Ovary (tissue), 9 donors: Measurements from ENCODE around the gene OR4D1. TPM values are rescaled to one million over a fixed set of nuclear protein-coding genes. Genes with fewer than 3 reads are reported as not detected.

ENCODE experiments used
- DNase-seq, 5 donors: peaks; one replicate each; pipeline ENCODE4 v3.0.0-alpha.2; 2019 to 2020
- H3K27ac ChIP-seq, 2 donors: fragments of 200-600 bp; one replicate each; pipeline versions ENCODE4 v1.5.1 to v1.8.0; 2019 to 2022
- H3K27me3 ChIP-seq: fragments of 200-600 bp; one replicate; pipeline ENCODE4 v1.8.0; 2022
- H3K36me3 ChIP-seq: fragments of 200-600 bp; sonication (generic); one replicate; pipeline ENCODE4 v1.5.1; 2019
- H3K4me1 ChIP-seq: one replicate; pipeline ENCODE4 v1.8.1; 2013; ENCODE audit warnings: mild to moderate bottlenecking, moderate library complexity; ENCODE audit not compliant: insufficient read depth
- H3K4me3 ChIP-seq: fragments of 200-600 bp; sonication (generic); one replicate; pipeline ENCODE4 v1.5.1; 2017
- H3K9me3 ChIP-seq, 2 donors: fragments of 200-600 bp in 1 of 2; sonication (generic) in 1 of 2; one replicate each; pipeline versions ENCODE4 v1.5.1 to v1.8.1; 2013 to 2019; ENCODE audit warnings: mild to moderate bottlenecking in 1 of 2, moderate library complexity in 1 of 2
- CTCF ChIP-seq, 3 donors: fragments of 450-650 bp in 2 of 3; fragments of 200-600 bp in 1 of 3; IDR thresholded peaks; one replicate each; pipeline versions ENCODE4 v1.5.1 to v1.8.0; 2016 to 2022; ENCODE audit warnings: antibody characterized with exemption in 3 of 3, mild to moderate bottlenecking in 1 of 3
- EP300 ChIP-seq: sonication (generic); formaldehyde crosslinking; IDR thresholded peaks from one replicate; pipeline ENCODE4 v1.6.1; 2017; ENCODE audit warnings: antibody characterized with exemption
- POLR2A ChIP-seq: fragments of 450-650 bp; IDR thresholded peaks from one replicate; pipeline ENCODE4 v1.6.1; 2017; ENCODE audit warnings: antibody characterized with exemption, mild to moderate bottlenecking, moderate library complexity
- WGBS, 3 donors: extraction: QIAGEN DNeasy Blood & Tissue Kit in 1 of 3; methylation state at CpG; one replicate each; pipeline versions ENCODE4 v1.1.5 to v1.1.7; 2013 to 2017; 5-methylcytosine and 5-hydroxymethylcytosine counted together
- intact Hi-C, 4 donors: fragments of 100-400 bp; cut with DNase I; formaldehyde crosslinking; loops; one replicate each; pipeline versions ENCODE4 v1.11.0 to v1.15.1; 2022 to 2023
- polyA plus RNA-seq, 2 donors: library from polyadenylated mRNA; stranded (reverse); fragments of 200-250 nt in 1 of 2; fragments of 350-450 nt in 1 of 2; fragmentation: Illumina TruSeq in 1 of 2; extraction: RNeasy Lipid Tissue Mini Kit (QIAGEN cat#74804) in 1 of 2; gene quantifications; one replicate each; pipeline ENCODE4 v1.2.3, GENCODE V29; 2013 to 2014
- total RNA-seq, 7 donors: library from RNA; depleted of rRNA in 2 of 7; stranded (reverse); fragments of >200 nt in 2 of 7; fragmentation: NEBNext Ultra II Directional in 3 of 7; extraction: Animal tissue kit (Norgen Biotek cat#: 25700) in 3 of 7; gene quantifications; one replicate each; pipeline versions ENCODE4 v1.1.0 to v1.2.4, GENCODE V29; 2016 to 2023
- donor health status: DM: no; HTN: no; CAD: no; lungs with moderate emphysema.
- donor health status: DM: no; HTN: no; CAD: no.
- donor health status: Bipolar disorder and iron deficiency.
- donor health status: DM: yes; HTN: yes; CAD: no.
- donor health status: DM: no; HTN: no; CAD: no.
- donor health status: DM: yes; HTN: yes; CAD: no.

OR4D1 gene
- total and polyA plus RNA-seq, 9 donors: 0.03 TPM; not detected in 8

GRCh38 chr17:58204796-58205195 lies 56.6 kb downstream of the OR4D1 start:
- whole genome bisulfite sequencing, 3 donors: 69 to 82% (median 78%) methylated on average over 5 of the region's 5 CpGs
- TF ChIP-seq POLR2A (no peak), EP300 (no peak), CTCF (IDR thresholded peaks at IDR 0.05) (no peak)
- H3K36me3 ChIP-seq: no peaks in the 10 kb centered on the region

GRCh38 chr17:58205936-58206335 lies 57.8 kb downstream of the OR4D1 start:
- H3K36me3 ChIP-seq: no peaks in the 10 kb centered on the region
- intact Hi-C loops: no loop called here

More at GRCh38 chr17:58204796-58205195, 56.6 kb downstream of the OR4D1 start:
- Histone ChIP-seq H3K4me3 (no peak overlapping the region), H3K27ac (no peak overlapping the region), H3K27me3 (no peaks in the 10 kb centered on the region), H3K4me1 (no peaks in the 10 kb centered on the region), H3K9me3 (no peaks in the 10 kb centered on the region)
- DNase-seq: no peak
- intact Hi-C loops: no loop called here

GRCh38 chr17:58207451-58207850 lies 59.3 kb downstream of the OR4D1 start:
- DNase-seq: no peak
- Histone ChIP-seq H3K9me3 (no peaks in the 10 kb centered on the region), H3K27me3 (no peaks in the 10 kb centered on the region), H3K4me3 (no peak overlapping the region), H3K36me3 (no peaks in the 10 kb centered on the region), H3K27ac (no peak overlapping the region), H3K4me1 (no peaks in the 10 kb centered on the region)
- intact Hi-C loops: no loop called here
- 69 to 76% (median 72%) methylated on average over 3 of the region's 3 CpGs for WGBS, 3 donors
- no peak for TF ChIP-seq CTCF (IDR thresholded peaks at IDR 0.05)
- TF ChIP-seq EP300: no peak
- TF ChIP-seq POLR2A: no peak

More at GRCh38 chr17:58205936-58206335, 57.8 kb downstream of the OR4D1 start:
- no peaks in the 10 kb centered on the region for H3K27me3 ChIP-seq
- no peak for DNase-seq
- TF ChIP-seq POLR2A: no peak
- no peak for TF ChIP-seq CTCF (IDR thresholded peaks at IDR 0.05)
- TF ChIP-seq EP300: no peak
- H3K9me3 ChIP-seq: no peaks in the 10 kb centered on the region
- H3K4me3 ChIP-seq: no peak overlapping the region
- 83 to 91% (median 85%) methylated on average over 11 of the region's 11 CpGs for WGBS, 3 donors
- H3K4me1 ChIP-seq: no peaks in the 10 kb centered on the region
- no peak overlapping the region for H3K27ac ChIP-seq

GRCh38 chr17:58208344-58208743 lies 60.2 kb downstream of the OR4D1 start:
- H3K9me3 ChIP-seq: no peaks in the 10 kb centered on the region
- H3K27ac ChIP-seq: no peak overlapping the region
- no peaks in the 10 kb centered on the region for H3K36me3 ChIP-seq
- DNase-seq: no peak
- TF ChIP-seq POLR2A (no peak), CTCF (IDR thresholded peaks at IDR 0.05) (no peak), EP300 (no peak)
- no peak overlapping the region for H3K4me3 ChIP-seq
- intact Hi-C loops: no loop called here
- H3K4me1 ChIP-seq: no peaks in the 10 kb centered on the region
- H3K27me3 ChIP-seq: no peaks in the 10 kb centered on the region
- 92 to 96% (median 94%) methylated on average over 5 of the region's 5 CpGs for WGBS, 3 donors

Other genes with a start within 250 kb of the OR4D1 start
- gene CUEDC1, start 193.0 kb upstream of the OR4D1 start, total RNA-seq: 10 to 100 TPM in 6 of 7 donors, 1 to 10 TPM in 1; 6.7 to 30.2 (median 22.9) TPM
- gene CUEDC1, start 193.0 kb upstream of the OR4D1 start, polyA plus RNA-seq: 10 to 100 TPM; 14.2 to 18.6 TPM
- 10 to 100 TPM; 58.6 to 83.5 (median 72.4) TPM for gene VEZF1, start 160.1 kb upstream of the OR4D1 start, total RNA-seq
- gene VEZF1, start 160.1 kb upstream of the OR4D1 start, polyA plus RNA-seq: 10 to 100 TPM; 31.6 to 70.2 TPM
- 100 to 1,000 TPM in 6 of 7 donors, 10 to 100 TPM in 1; 89.8 to 184 (median 159) TPM for gene SRSF1, start 141.1 kb upstream of the OR4D1 start, total RNA-seq
- 100 to 1,000 TPM in 1 of 2 donors, 10 to 100 TPM in 1; 77.8 to 157 TPM for gene SRSF1, start 141.1 kb upstream of the OR4D1 start, polyA plus RNA-seq
- gene DYNLL2, start 65.0 kb upstream of the OR4D1 start, total RNA-seq: 10 to 100 TPM; 11.0 to 42.5 (median 34.1) TPM
- 10 to 100 TPM; 18.4 to 51.1 TPM for gene DYNLL2, start 65.0 kb upstream of the OR4D1 start, polyA plus RNA-seq
- not detected for gene OR4D2, start 18.6 kb downstream of the OR4D1 start, total RNA-seq
- gene OR4D2, start 18.6 kb downstream of the OR4D1 start, polyA plus RNA-seq: not detected
- gene EPX, start 44.3 kb downstream of the OR4D1 start, total RNA-seq: not detected
- not detected for gene EPX, start 44.3 kb downstream of the OR4D1 start, polyA plus RNA-seq
- 10 to 100 TPM; 10.0 to 26.0 (median 19.9) TPM for gene MKS1, start 70.9 kb downstream of the OR4D1 start, total RNA-seq
- gene MKS1, start 70.9 kb downstream of the OR4D1 start, polyA plus RNA-seq: 10 to 100 TPM; 12.6 to 15.5 TPM
- gene LPO, start 90.2 kb downstream of the OR4D1 start, total RNA-seq: 1 to 10 TPM in 1 of 7 donors, under 1 TPM in 1, not detected in 5; 0.32 to 1.6 TPM
- gene LPO, start 90.2 kb downstream of the OR4D1 start, polyA plus RNA-seq: not detected
- gene MPO, start 132.6 kb downstream of the OR4D1 start, total RNA-seq: under 1 TPM in 3 of 7 donors, not detected in 4; 0.11 to 0.67 (median 0.15) TPM
- gene MPO, start 132.6 kb downstream of the OR4D1 start, polyA plus RNA-seq: under 1 TPM; 0.02 to 0.05 TPM
- gene TSPOAP1, start 180.4 kb downstream of the OR4D1 start, total RNA-seq: 10 to 100 TPM; 22.8 to 49.1 (median 37.5) TPM
- gene TSPOAP1, start 180.4 kb downstream of the OR4D1 start, polyA plus RNA-seq: 10 to 100 TPM in 1 of 2 donors, 1 to 10 TPM in 1; 8.3 to 46.2 TPM
- 10 to 100 TPM; 43.7 to 73.6 (median 50.0) TPM for gene SUPT4H1, start 203.8 kb downstream of the OR4D1 start, total RNA-seq
- gene SUPT4H1, start 203.8 kb downstream of the OR4D1 start, polyA plus RNA-seq: 100 to 1,000 TPM in 1 of 2 donors, 10 to 100 TPM in 1; 86.2 to 182 TPM